ENCODE measurements around the gene CISD1.

Gene CISD1

GRCh38 chr10:58266003-58266825 lies 2.7 kb upstream of the CISD1 start:
- DNase-seq (ENCODE audit: low spot score), result peak; percentile 28

- peak; percentile 49 for DNase-seq (ENCODE audit: low spot score)
Observed at GRCh38 chr10:58266826-58267712, 1.9 kb upstream of the CISD1 start.

- DNase-seq (ENCODE audit: low spot score), result peak; percentile 93
Observed at GRCh38 chr10:58267713-58268453, 1.1 kb upstream of the CISD1 start, which contains the start of gene IPMK. IPMK (minus strand) TSS chr10:58267894; CDS start chr10:58267611, 283 bp downstream.

- DNase-seq (ENCODE audit: low spot score), result no peak
Observed at GRCh38 chr10:58268454-58268945, 462 bp upstream of the CISD1 start.

- DNase-seq (ENCODE audit: low spot score), result no peak
Observed at GRCh38 chr10:58269782-58270290, 874 bp downstream of the CISD1 start.

DNA sequence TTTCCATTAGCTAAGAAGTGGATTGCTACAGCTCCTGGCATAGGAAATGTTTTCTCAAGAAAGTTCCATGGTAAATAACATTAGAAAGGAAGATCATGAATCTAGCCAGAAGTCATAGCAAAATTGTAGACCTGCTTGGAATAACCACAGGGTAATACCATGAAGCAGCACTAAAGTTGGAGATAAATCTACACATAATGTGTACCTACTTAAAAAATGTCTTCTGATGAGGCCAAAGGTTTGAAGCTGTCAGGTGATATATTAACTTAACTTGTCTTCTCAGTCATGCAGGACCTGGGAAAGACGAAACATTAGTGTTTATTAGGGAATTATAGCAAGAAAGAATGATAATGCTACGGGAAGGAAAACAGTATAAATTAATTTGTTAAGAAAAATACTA lies 6.3 kb downstream of the CISD1 start:
- DNase-seq (ENCODE audit: low spot score), result no peak

GRCh38 chr10:58275908-58276307 lies 6.9 kb downstream of the CISD1 start:
- DNase-seq (ENCODE audit: low spot score), result no peak

- DNase-seq (ENCODE audit: low spot score), result no peak
Observed at GRCh38 chr10:58278274-58278961, 9.5 kb downstream of the CISD1 start.

GRCh38 chr10:58278962-58279307 lies 10.0 kb downstream of the CISD1 start:
- DNase-seq (ENCODE audit: low spot score), result no peak

DNA sequence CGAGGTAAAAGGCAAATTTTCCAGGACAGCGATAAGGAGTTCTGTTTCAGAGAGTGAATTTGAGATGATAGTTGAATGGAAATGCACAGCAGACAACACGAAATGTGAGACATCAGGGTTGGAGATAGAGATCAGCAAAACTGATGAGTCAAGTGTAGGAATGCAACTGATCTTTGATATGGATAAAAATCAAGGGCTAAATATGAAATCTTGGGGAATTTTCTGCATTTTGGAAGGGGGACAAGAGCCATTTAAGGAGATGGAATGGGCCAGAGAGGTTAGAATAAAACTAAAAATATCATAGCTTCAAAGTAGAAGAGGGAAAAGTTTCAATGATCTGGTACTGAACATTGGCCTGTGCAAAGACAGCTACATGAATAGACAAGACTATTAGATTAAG lies 11.5 kb downstream of the CISD1 start:
- no peak for DNase-seq (ENCODE audit: low spot score)

- DNase-seq (ENCODE audit: low spot score), result no peak
Observed at GRCh38 chr10:58281092-58281752, 12.3 kb downstream of the CISD1 start.

DNA sequence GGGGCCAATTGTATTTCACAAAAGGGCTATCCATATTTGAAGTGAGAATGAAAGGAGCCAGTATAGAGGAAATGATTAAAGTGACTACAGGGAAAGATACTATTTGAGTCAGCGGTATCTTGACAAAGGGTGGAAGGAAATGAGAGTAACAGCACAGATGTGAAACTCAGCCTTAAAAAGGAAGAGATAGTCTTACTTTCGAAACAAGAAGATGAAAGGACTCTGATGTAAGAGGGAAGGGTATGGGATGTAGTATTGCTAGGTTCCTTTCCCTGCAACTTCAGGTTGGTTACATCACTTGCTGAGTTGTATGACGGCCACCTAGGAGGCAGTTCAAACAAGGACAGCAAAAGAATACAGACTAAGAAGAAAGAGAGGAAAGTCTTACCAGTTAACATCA lies 13.7 kb downstream of the CISD1 start:
- DNase-seq (ENCODE audit: low spot score), result peak; percentile 43

- DNase-seq (ENCODE audit: low spot score), result peak; percentile 46
Observed at GRCh38 chr10:58291538-58292174, 22.7 kb downstream of the CISD1 start.

- no peak for DNase-seq (ENCODE audit: low spot score)
Observed at GRCh38 chr10:58293989-58294388, 25.0 kb downstream of the CISD1 start.

DNA sequence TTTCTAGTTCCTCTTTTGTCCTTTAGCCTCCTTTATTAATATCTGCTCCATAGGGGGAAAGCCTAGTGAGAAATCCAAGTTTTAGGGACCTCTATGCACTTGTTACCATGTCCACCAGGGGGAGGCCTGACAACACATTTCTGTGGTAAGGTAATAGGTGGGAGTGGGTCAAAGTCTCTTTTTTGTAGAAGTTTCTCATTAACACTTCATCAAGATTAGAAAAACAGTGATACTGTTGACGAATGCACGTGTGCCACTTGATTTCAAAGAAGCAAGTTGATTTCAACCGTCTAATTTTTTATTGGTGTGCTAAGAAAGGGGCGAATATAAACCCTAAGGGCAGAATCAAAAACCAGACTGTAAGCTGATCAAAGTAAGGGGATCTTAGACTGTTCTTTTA lies 30.6 kb downstream of the CISD1 start:
- peak; percentile 49 for DNase-seq (ENCODE audit: low spot score)

GRCh38 chr10:58300676-58301075 lies 31.7 kb downstream of the CISD1 start:
- no peak for DNase-seq (ENCODE audit: low spot score)

DNA sequence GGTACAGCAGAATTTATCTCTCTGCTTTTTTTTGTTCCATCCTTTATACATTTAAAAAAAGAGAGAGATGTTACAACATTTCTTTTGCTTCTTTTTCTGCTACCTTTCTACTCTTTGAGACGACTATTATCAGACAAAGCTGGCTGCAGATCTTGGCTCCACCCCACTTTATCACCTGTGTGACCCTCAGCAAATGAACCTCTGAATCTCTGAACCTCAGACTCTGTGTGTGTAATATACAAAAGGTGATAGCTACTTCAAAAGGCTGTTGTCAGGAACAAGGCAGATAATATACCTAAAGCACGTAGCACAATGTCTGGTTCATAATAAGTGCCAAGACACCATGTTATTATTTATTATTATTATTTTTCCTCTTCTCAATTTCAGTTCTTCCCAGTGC lies 33.3 kb downstream of the CISD1 start:
- no peak for DNase-seq (ENCODE audit: low spot score)

- no peak for DNase-seq (ENCODE audit: low spot score)
Observed at GRCh38 chr10:58304099-58304633, 35.2 kb downstream of the CISD1 start.

DNA sequence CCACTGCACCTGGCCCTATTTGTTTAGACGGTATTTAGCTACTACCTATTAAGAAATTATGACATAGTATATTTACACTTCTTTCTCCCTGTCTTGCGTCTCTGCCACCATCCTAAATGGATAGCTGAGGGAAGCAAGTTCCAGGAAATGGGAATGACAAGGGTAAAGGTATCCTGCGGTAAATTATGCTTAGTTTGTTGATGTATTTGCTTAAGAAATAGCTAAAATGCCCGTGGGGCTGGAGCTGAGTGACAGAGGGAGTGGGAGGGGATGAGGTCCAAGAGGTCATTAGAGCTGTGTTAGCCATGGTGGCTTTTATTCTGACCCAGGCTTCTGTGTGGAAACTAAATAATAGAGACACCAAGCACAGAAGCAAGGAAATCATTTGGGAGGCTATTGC lies 36.9 kb downstream of the CISD1 start:
- DNase-seq (ENCODE audit: low spot score), result no peak

DNA sequence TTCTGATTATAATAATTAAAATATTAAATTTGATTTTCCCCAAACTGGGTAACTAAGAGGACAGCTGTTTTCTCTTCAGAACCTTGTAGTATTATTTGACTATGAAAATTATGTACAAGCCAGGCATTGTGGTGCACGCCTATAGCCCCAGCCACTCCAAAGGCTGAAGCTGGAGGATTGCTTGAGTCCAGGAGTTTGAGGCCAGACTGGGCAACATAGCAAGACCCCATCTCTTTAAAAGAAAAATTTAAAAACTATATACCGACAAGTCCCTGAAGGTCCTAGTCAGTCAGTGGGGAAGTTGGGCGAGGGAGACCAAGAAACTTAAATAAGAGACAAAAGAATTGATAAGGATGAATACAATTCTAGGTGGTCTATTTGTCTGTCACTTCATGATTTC lies 38.7 kb downstream of the CISD1 start:
- no peak for DNase-seq (ENCODE audit: low spot score)

All from globus pallidus (tissue), 1 donor.